GM12878 (cell line): ENCODE measurements around the gene FCRLA. TPM values are rescaled to one million over a fixed set of nuclear protein-coding genes. Genes with fewer than 3 reads are reported as not detected.

Experiments used
- ATAC-seq: fragments of 200-7000 bp; cut with Tn5 transposase; 3 replicates; pipeline ENCODE4 v1.9.1; 2020; ENCODE audit warnings: mild to moderate bottlenecking, moderate library complexity
- BruUV-seq: library from RNA; stranded (reverse); fragments of 400-500 nt; replicated peaks from 2 replicates; lab custom pipeline; 2021; lab: Mats Ljungman, UMichigan
- CTCF ChIA-PET: fragments of 300-600 bp; sonication (Branson Sonifier 250); formaldehyde crosslinking; extraction: SDS; loops from one replicate; lab custom pipeline; 2021; ENCODE audit warnings: inconsistent platforms; lab: Yijun Ruan, JAX
- POLR2A ChIA-PET: fragments of 350-600 bp; formaldehyde crosslinking; extraction: SDS; loops from one replicate; lab custom pipeline; 2021; ENCODE audit warnings: inconsistent platforms; lab: Charles Lee
- RAD21 ChIA-PET: fragments of 300-600 bp; sonication (Branson Sonifier 250); formaldehyde crosslinking; loops from one replicate; lab custom pipeline; 2023; ENCODE audit warnings: antibody characterized with exemption; ENCODE audit not compliant: unreplicated experiment; lab: Charles Lee
- SMC1A ChIA-PET: fragments of 300-600 bp; sonication (Branson Sonifier 250); formaldehyde crosslinking; loops from one replicate; lab custom pipeline; 2023; ENCODE audit not compliant: unreplicated experiment, uncharacterized antibody; lab: Charles Lee
- DNase-seq: peaks from one replicate; pipeline ENCODE4 v3.0.0-alpha.2; 2011; ENCODE audit warnings: low read depth, low spot score
- FAIRE-seq: peaks from 3 replicates; lab custom pipeline; 2011; peaks lifted over from hg19 to GRCh38; lab: Jason Lieb, UNC
- H2AFZ ChIP-seq: 2 replicates; pipeline ENCODE4 v1.6.0; 2011; ENCODE audit warnings: low read depth, low read length, control low read depth; ENCODE audit not compliant: control insufficient read depth
- H3K27ac ChIP-seq: 2 replicates; pipeline ENCODE4 v1.5.1; 2011; ENCODE audit warnings: control low read depth; ENCODE audit not compliant: control insufficient read depth, insufficient read depth
- H3K27me3 ChIP-seq, 2 experiments: replicated peaks in 1 of 2; 2 replicates each; pipeline versions ENCODE4 v1.6.0 to v1.6.1; 2011; ENCODE audit warnings: low read length in 1 of 2; ENCODE audit not compliant: control insufficient read depth in 2 of 2, insufficient read depth in 2 of 2
- H3K36me3 ChIP-seq, 2 experiments: 2 replicates each; pipeline ENCODE4 v1.5.1; 2011; ENCODE audit warnings: low read length in 1 of 2; ENCODE audit not compliant: control insufficient read depth in 2 of 2, insufficient read depth in 2 of 2
- H3K4me1 ChIP-seq: 2 replicates; pipeline ENCODE4 v1.6.1; 2011; ENCODE audit warnings: mild to moderate bottlenecking, low read length, moderate library complexity, mixed read lengths; ENCODE audit not compliant: control insufficient read depth, insufficient read depth
- H3K4me2 ChIP-seq: 2 replicates; pipeline ENCODE4 v1.6.0; 2011; ENCODE audit warnings: control low read depth; ENCODE audit not compliant: control insufficient read depth, insufficient read depth
- H3K4me3 ChIP-seq: fragments of 200-600 bp; sonication (generic); 2 replicates; pipeline ENCODE4 v1.5.1; 2016
- H3K79me2 ChIP-seq: 2 replicates; pipeline ENCODE4 v1.6.0; 2011; ENCODE audit warnings: low read length; ENCODE audit not compliant: control insufficient read depth, insufficient read depth
- H3K9ac ChIP-seq: 2 replicates; pipeline ENCODE4 v1.8.0; 2011; ENCODE audit warnings: low read length, control low read depth, mixed read lengths; ENCODE audit not compliant: control insufficient read depth, insufficient read depth
- H3K9me3 ChIP-seq: replicated peaks from 3 replicates; pipeline ENCODE4 v1.5.1; 2011; ENCODE audit warnings: mild to moderate bottlenecking, low read length; ENCODE audit not compliant: control insufficient read depth, insufficient read depth
- H4K20me1 ChIP-seq: 2 replicates; pipeline ENCODE4 v1.6.0; 2011; ENCODE audit not compliant: control insufficient read depth, insufficient read depth
- ATF2 ChIP-seq: IDR thresholded peaks from 2 replicates; pipeline ENCODE4 v1.6.1; 2012; ENCODE audit warnings: low read length, inconsistent platforms
- CREM ChIP-seq: IDR thresholded peaks from 2 replicates; pipeline ENCODE4 v1.6.1; 2014; ENCODE audit warnings: antibody characterized with exemption, low read depth
- HDAC6 ChIP-seq: fragments of 200-600 bp; sonication (generic); IDR thresholded peaks from one replicate; pipeline ENCODE4 v1.8.0; 2017; ENCODE audit warnings: antibody characterized with exemption; ENCODE audit not compliant: unreplicated experiment
- JUNB ChIP-seq: IDR thresholded peaks from 2 replicates; pipeline ENCODE4 v1.6.1; 2016; ENCODE audit warnings: antibody characterized with exemption, mild to moderate bottlenecking
- NRF1 ChIP-seq: conservative IDR thresholded peaks from 2 replicates; pipeline ENCODE4 v1.6.1; 2011; ENCODE audit warnings: mild to moderate bottlenecking, low read depth, low read length, improper control_type of control experiment
- WGBS: methylation state at CpG from one replicate; pipeline ENCODE4 v1.1.6; 2016; ENCODE audit warnings: low lambda C conversion rate; ENCODE audit not compliant: insufficient replicate concordance, insufficient coverage; ENCODE audit errors: missing lambda C conversion rate; 5-methylcytosine and 5-hydroxymethylcytosine counted together
- in situ Hi-C: fragments of 300-500 bp; cut with MboI; formaldehyde crosslinking; loops from 9 replicates; pipeline ENCODE4 v1.14.3; 2018; ENCODE audit warnings: mixed read lengths
- intact Hi-C: fragments of 100-400 bp; cut with micrococcal nuclease; formaldehyde crosslinking; loops from one replicate; pipeline ENCODE4 v1.14.2; 2022; ENCODE audit not compliant: unreplicated experiment
- polyA plus RNA-seq, 11 experiments: library from polyadenylated mRNA; depleted of rRNA in 4 of 11; unstranded in 6 of 11; stranded (reverse) in 5 of 11; fragments of >200 nt; fragmentation: Nextera tagmentation in 4 of 11; fragmentation: Illumina TruSeq in 1 of 11; extraction: Ambion mirVana in 4 of 11; extraction: Trizol in 1 of 11; gene quantifications; 1 replicate in 1 of 11; 2 replicates in 10 of 11; pipeline versions ENCODE4 v1.2.1 to v1.2.3, GENCODE V29; 2011 to 2016; ENCODE audit warnings: inconsistent platforms in 2 of 11, missing spikeins in 2 of 11, low read depth in 1 of 11
- total RNA-seq, 4 experiments: library from RNA; depleted of rRNA in 3 of 4; stranded (reverse); fragments of >200 nt in 3 of 4; fragmentation: Illumina TruSeq in 1 of 4; extraction: Trizol in 1 of 4; gene quantifications; 2 replicates each; pipeline versions ENCODE4 v1.2.1 to v1.2.3, GENCODE V29; 2013 to 2021

The FCRLA gene
- total and polyA plus RNA-seq, 10 of the 15 experiments (the other 5 are each of a cell fraction or from before 2014, with no cell fraction given) = 130 to 714 (median 374) TPM

GRCh38 chr1:161743231-161743630 is 36.2 kb downstream of the FCRLA start:
- SMC1A ChIA-PET = interaction anchor here (0.5 to 9.7 kb wide), 5 partner anchors 14 to 294 kb away, joined by 3 to 97 read pairs (median 8); no protein-coding TSS in a partner anchor
- intact Hi-C loops = loop anchor here (10.0 kb wide), 2 partner anchors 198 to 348 kb away; partner anchors contain the start of gene FCGR3A
- no TSS peak for BruUV-seq

GRCh38 chr1:161747801-161748200 is 40.8 kb downstream of the FCRLA start:
- H3K27ac ChIP-seq = no peak overlapping the region
- no TSS peak for BruUV-seq
- TF ChIP-seq JUNB (peak; percentile 59), CREM (peak; percentile 16; the same call in 1 of the 2 replicates), ATF2 (0 out of 2 replicates have a peak, but pooled peaks have one; percentile 20), HDAC6 (no peak)
- TF ChIP-seq, all 136 proteins: peak for 3
- Histone ChIP-seq H3K4me1 (peaks cover 38% of the 10 kb centered on the region), H3K79me2 (peaks cover 26% of the 10 kb centered on the region), H4K20me1 (no peaks in the 10 kb centered on the region), H3K4me2 (peak overlapping the region; percentile 82), H2AFZ (peak overlapping the region; percentile 82), H3K9ac (peak overlapping the region; percentile 26; the same call in 1 of the 2 replicates), H3K27me3 (no peaks in the 10 kb centered on the region), H3K4me3 (no peak overlapping the region), H3K36me3 (peaks cover 0 to 4% of the 10 kb centered on the region in 2 experiments; a peak in 1 of 4 replicates), H3K9me3 (no peaks in the 10 kb centered on the region; the same call in 2 of the 3 replicates)
- ATAC-seq (no peak), DNase-seq (no peak), FAIRE-seq (no peak)
- RAD21 ChIA-PET = interaction anchor here (2.3 to 3.4 kb wide), 2 partner anchors 8 to 45 kb away, joined by 7 to 36 read pairs; no protein-coding TSS in a partner anchor
- intact Hi-C loops = loop anchor here (10.0 kb wide), 2 partner anchors 203 to 353 kb away; partner anchors contain the start of gene FCGR3A
- SMC1A ChIA-PET = interaction anchor here (1.0 to 3.0 kb wide), 4 partner anchors 8 to 100 kb away, joined by 3 to 22 read pairs (median 3); no protein-coding TSS in a partner anchor
- 45% methylated on average over 6 of the region's 6 CpGs for WGBS
- CTCF ChIA-PET = interaction anchor here (0.6 to 3.7 kb wide), 5 partner anchors 8 to 644 kb away, joined by 3 to 44 read pairs (median 3); no protein-coding TSS in a partner anchor
- in situ Hi-C loops = loop anchor here (10.0 kb wide), 2 partner anchors 263 to 553 kb away; partner anchors contain the start of gene ADAMTS4
- POLR2A ChIA-PET = interaction anchor here (2.7 kb wide), 1 partner anchor 19 kb away, joined by 8 read pairs; no protein-coding TSS in a partner anchor

More at GRCh38 chr1:161743231-161743630, 36.2 kb downstream of the FCRLA start:
- Histone ChIP-seq H3K9ac (no peak overlapping the region), H3K9me3 (no peaks in the 10 kb centered on the region), H3K4me3 (no peak overlapping the region), H3K4me1 (peaks cover 54% of the 10 kb centered on the region), H4K20me1 (no peaks in the 10 kb centered on the region), H3K36me3 (no peaks in the 10 kb centered on the region), H3K27me3 (no peaks in the 10 kb centered on the region), H2AFZ (no peak overlapping the region), H3K27ac (no peak overlapping the region), H3K79me2 (no peaks in the 10 kb centered on the region), H3K4me2 (no peak overlapping the region)
- in situ Hi-C loops = loop anchor here (10.0 kb wide), 2 partner anchors 258 to 548 kb away; partner anchors contain the start of gene ADAMTS4
- ChIA-PET CTCF (interaction anchor here (0.8 to 16.4 kb wide), 5 partner anchors 15 to 361 kb away, joined by 3 to 262 read pairs (median 70); no protein-coding TSS in a partner anchor), POLR2A (no interaction called here), RAD21 (interaction anchor here (0.5 to 3.7 kb wide), 5 partner anchors 17 to 733 kb away, joined by 3 to 17 read pairs (median 3); no protein-coding TSS in a partner anchor)
- 96% methylated on average over 9 of the region's 9 CpGs for WGBS
- ATAC-seq (no peak), FAIRE-seq (no peak), DNase-seq (no peak)
- no peak for TF ChIP-seq NRF1
